ENCODE measurements around the gene MEP1B. TPM values are rescaled to one million over a fixed set of nuclear protein-coding genes. Genes with fewer than 3 reads are reported as not detected.

MEP1B gene
- total RNA-seq, 1 donor from 2014 or later = not detected

GRCh38 chr18:32195881-32196815, 6.3 kb downstream of the MEP1B start:
- Mint-ChIP-seq H3K4me1 (ENCODE audit: low read depth, unreplicated experiment) (no peaks in the 10 kb centered on the region), H3K27ac (ENCODE audit: unreplicated experiment) (no peak overlapping the region), H3K9me3 (ENCODE audit: unreplicated experiment) (no peaks in the 10 kb centered on the region), H3K4me3 (ENCODE audit: unreplicated experiment) (no peak overlapping the region), H3K27me3 (ENCODE audit: unreplicated experiment) (no peaks in the 10 kb centered on the region), H3K36me3 (ENCODE audit: unreplicated experiment) (no peaks in the 10 kb centered on the region)
- no peak for DNase-seq
- TF ChIP-seq CTCF (IDR thresholded peaks at IDR 0.05; ENCODE audit: partially characterized antibody, unreplicated experiment) = no peak

- TF ChIP-seq CTCF (IDR thresholded peaks at IDR 0.05; ENCODE audit: partially characterized antibody, unreplicated experiment) = no peak
- Mint-ChIP-seq H3K27me3 (ENCODE audit: unreplicated experiment) (no peaks in the 10 kb centered on the region), H3K9me3 (ENCODE audit: unreplicated experiment) (peaks cover 2% of the 10 kb centered on the region), H3K27ac (ENCODE audit: unreplicated experiment) (no peak overlapping the region), H3K4me3 (ENCODE audit: unreplicated experiment) (no peak overlapping the region), H3K4me1 (ENCODE audit: low read depth, unreplicated experiment) (no peaks in the 10 kb centered on the region), H3K36me3 (ENCODE audit: unreplicated experiment) (no peaks in the 10 kb centered on the region)
- DNase-seq = no peak
Measured at GRCh38 chr18:32200766-32201165, 10.9 kb downstream of the MEP1B start.

GRCh38 chr18:32201948-32202672, 12.3 kb downstream of the MEP1B start:
- peaks cover 2% of the 10 kb centered on the region for H3K9me3 Mint-ChIP-seq (ENCODE audit: unreplicated experiment)
- H3K4me3 Mint-ChIP-seq (ENCODE audit: unreplicated experiment) = no peak overlapping the region
- no peaks in the 10 kb centered on the region for H3K36me3 Mint-ChIP-seq (ENCODE audit: unreplicated experiment)
- DNase-seq = no peak
- no peaks in the 10 kb centered on the region for H3K4me1 Mint-ChIP-seq (ENCODE audit: low read depth, unreplicated experiment)
- H3K27me3 Mint-ChIP-seq (ENCODE audit: unreplicated experiment) = no peaks in the 10 kb centered on the region
- no peak overlapping the region for H3K27ac Mint-ChIP-seq (ENCODE audit: unreplicated experiment)
- TF ChIP-seq CTCF (IDR thresholded peaks at IDR 0.05; ENCODE audit: partially characterized antibody, unreplicated experiment) = no peak

GRCh38 chr18:32208023-32208422, 18.2 kb downstream of the MEP1B start:
- H3K27ac Mint-ChIP-seq (ENCODE audit: unreplicated experiment) = no peak overlapping the region
- H3K4me1 Mint-ChIP-seq (ENCODE audit: low read depth, unreplicated experiment) = no peaks in the 10 kb centered on the region
- H3K9me3 Mint-ChIP-seq (ENCODE audit: unreplicated experiment) = peaks cover 4% of the 10 kb centered on the region
- no peaks in the 10 kb centered on the region for H3K36me3 Mint-ChIP-seq (ENCODE audit: unreplicated experiment)
- no peaks in the 10 kb centered on the region for H3K27me3 Mint-ChIP-seq (ENCODE audit: unreplicated experiment)
- no peak for TF ChIP-seq CTCF (IDR thresholded peaks at IDR 0.05; ENCODE audit: partially characterized antibody, unreplicated experiment)
- DNase-seq = no peak
- H3K4me3 Mint-ChIP-seq (ENCODE audit: unreplicated experiment) = no peak overlapping the region

- no peaks in the 10 kb centered on the region for H3K27me3 Mint-ChIP-seq (ENCODE audit: unreplicated experiment)
Measured at GRCh38 chr18:32208577-32208976, 18.7 kb downstream of the MEP1B start.

More at GRCh38 chr18:32208577-32208976, 18.7 kb downstream of the MEP1B start:
- no peak for TF ChIP-seq CTCF (IDR thresholded peaks at IDR 0.05; ENCODE audit: partially characterized antibody, unreplicated experiment)
- no peaks in the 10 kb centered on the region for H3K4me1 Mint-ChIP-seq (ENCODE audit: low read depth, unreplicated experiment)
- peaks cover 2% of the 10 kb centered on the region for H3K9me3 Mint-ChIP-seq (ENCODE audit: unreplicated experiment)
- H3K4me3 Mint-ChIP-seq (ENCODE audit: unreplicated experiment) = no peak overlapping the region
- no peaks in the 10 kb centered on the region for H3K36me3 Mint-ChIP-seq (ENCODE audit: unreplicated experiment)
- H3K27ac Mint-ChIP-seq (ENCODE audit: unreplicated experiment) = no peak overlapping the region
- DNase-seq = no peak

Measured in glutamatergic neuron (in vitro differentiated cells).